Body of pancreas (tissue), 4 donors: ENCODE results near the gene GZMH. TPM values are rescaled to one million over a fixed set of nuclear protein-coding genes. Genes with fewer than 3 reads are reported as not detected.

ENCODE experiments used
- ATAC-seq: fragments of 150-250 bp; one replicate; pipeline ENCODE4 v1.9.1; 2016
- DNase-seq, 4 donors: peaks; one replicate each; pipeline ENCODE4 v3.0.0-alpha.2; 2019
- H3K27ac ChIP-seq, 4 donors: fragments of 200-600 bp; sonication (generic); 1 replicate in 3 of 4; 2 replicates in 1 of 4; pipeline versions ENCODE4 v1.5.1 to v1.6.1; 2016 to 2019; ENCODE audit warnings: mild to moderate bottlenecking in 1 of 4, mixed read lengths in 1 of 4, moderate library complexity in 1 of 4
- H3K27me3 ChIP-seq, 2 donors: fragments of 200-600 bp; sonication (generic); one replicate each; pipeline ENCODE4 v1.6.0; 2016; ENCODE audit warnings: mild to moderate bottlenecking in 1 of 2
- H3K36me3 ChIP-seq, 2 donors: fragments of 200-600 bp; sonication (generic); replicated peaks in 1 of 2; 2 replicates each; pipeline ENCODE4 v1.5.1; 2016; ENCODE audit warnings: low read depth in 2 of 2; ENCODE audit not compliant: insufficient read depth in 1 of 2
- H3K4me1 ChIP-seq: fragments of 200-600 bp; sonication (generic); one replicate; pipeline ENCODE4 v1.6.0; 2016
- H3K4me3 ChIP-seq, 2 donors: fragments of 200-600 bp; sonication (generic); 1 replicate in 1 of 2; 2 replicates in 1 of 2; pipeline ENCODE4 v1.5.1; 2016 to 2019
- H3K9me3 ChIP-seq, 3 donors: fragments of 200-600 bp; sonication (generic); 1 replicate in 2 of 3; 2 replicates in 1 of 3; pipeline ENCODE4 v1.5.1; 2016
- POLR2A ChIP-seq, 3 donors: fragments of 450-650 bp; IDR thresholded peaks; one replicate each; pipeline ENCODE4 v1.6.1; 2016; ENCODE audit warnings: antibody characterized with exemption in 3 of 3, mild to moderate bottlenecking in 2 of 3
- WGBS, 2 donors: methylation state at CpG; one replicate each; pipeline ENCODE4 v1.1.5; 2017; 5-methylcytosine and 5-hydroxymethylcytosine counted together
- intact Hi-C: fragments of 100-400 bp; cut with DNase I; formaldehyde crosslinking; loops from one replicate; pipeline ENCODE4 v1.15.1; 2023
- total RNA-seq, 2 donors: library from RNA; depleted of rRNA; stranded (reverse); fragments of >200 nt; gene quantifications; one replicate each; pipeline ENCODE4 v1.1.0, GENCODE V29; 2016
- TF ChIP-seq, protein P1 (sequence below), 7 experiments: fragments of 450-650 bp in 4 of 7; fragments of 200-600 bp in 3 of 7; sonication (generic) in 3 of 7; IDR thresholded peaks; one replicate each; pipeline ENCODE4 v1.5.1; 2016 to 2019; ENCODE audit warnings: antibody characterized with exemption in 7 of 7

Gene GZMH
- total RNA-seq, 2 donors from 2014 or later: not detected

DNA sequence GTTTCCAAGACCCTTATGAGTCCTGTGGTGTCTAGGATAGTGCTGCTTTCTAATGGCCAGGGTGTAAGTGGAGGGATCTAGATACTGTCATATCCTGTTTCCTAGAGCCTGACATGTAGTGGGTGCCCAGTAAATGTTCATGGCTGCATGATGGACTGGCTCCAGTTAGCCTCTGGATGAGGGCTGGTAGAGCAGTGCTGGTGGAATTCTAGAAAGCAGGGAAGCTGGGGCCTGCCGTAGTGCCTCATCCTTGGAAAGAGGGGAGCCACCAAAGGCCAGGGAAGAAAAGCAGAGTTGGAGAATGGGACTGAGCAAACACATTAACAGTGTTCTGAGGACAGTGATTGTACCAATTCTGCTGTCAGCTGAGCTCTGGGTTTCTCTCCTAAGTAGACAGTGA is 23.9 kb upstream of the GZMH start:
- no peak overlapping the region for H3K27ac ChIP-seq
- TF ChIP-seq, protein P1, sequence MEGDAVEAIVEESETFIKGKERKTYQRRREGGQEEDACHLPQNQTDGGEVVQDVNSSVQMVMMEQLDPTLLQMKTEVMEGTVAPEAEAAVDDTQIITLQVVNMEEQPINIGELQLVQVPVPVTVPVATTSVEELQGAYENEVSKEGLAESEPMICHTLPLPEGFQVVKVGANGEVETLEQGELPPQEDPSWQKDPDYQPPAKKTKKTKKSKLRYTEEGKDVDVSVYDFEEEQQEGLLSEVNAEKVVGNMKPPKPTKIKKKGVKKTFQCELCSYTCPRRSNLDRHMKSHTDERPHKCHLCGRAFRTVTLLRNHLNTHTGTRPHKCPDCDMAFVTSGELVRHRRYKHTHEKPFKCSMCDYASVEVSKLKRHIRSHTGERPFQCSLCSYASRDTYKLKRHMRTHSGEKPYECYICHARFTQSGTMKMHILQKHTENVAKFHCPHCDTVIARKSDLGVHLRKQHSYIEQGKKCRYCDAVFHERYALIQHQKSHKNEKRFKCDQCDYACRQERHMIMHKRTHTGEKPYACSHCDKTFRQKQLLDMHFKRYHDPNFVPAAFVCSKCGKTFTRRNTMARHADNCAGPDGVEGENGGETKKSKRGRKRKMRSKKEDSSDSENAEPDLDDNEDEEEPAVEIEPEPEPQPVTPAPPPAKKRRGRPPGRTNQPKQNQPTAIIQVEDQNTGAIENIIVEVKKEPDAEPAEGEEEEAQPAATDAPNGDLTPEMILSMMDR (IDR thresholded peaks at IDR 0.05): no peak
- no peak for TF ChIP-seq POLR2A (IDR thresholded peaks at IDR 0.05)
- intact Hi-C loops: no loop called here
- H3K4me3 ChIP-seq: no peak overlapping the region
- ATAC-seq: no peak
- no peaks in the 10 kb centered on the region for H3K27me3 ChIP-seq
- H3K4me1 ChIP-seq: peaks cover 16% of the 10 kb centered on the region
- H3K9me3 ChIP-seq: no peaks in the 10 kb centered on the region
- DNase-seq: no peak
- 80 to 85% methylated on average over 1 of the region's 1 CpG for WGBS, 2 donors
- H3K36me3 ChIP-seq: no peaks in the 10 kb centered on the region

DNA sequence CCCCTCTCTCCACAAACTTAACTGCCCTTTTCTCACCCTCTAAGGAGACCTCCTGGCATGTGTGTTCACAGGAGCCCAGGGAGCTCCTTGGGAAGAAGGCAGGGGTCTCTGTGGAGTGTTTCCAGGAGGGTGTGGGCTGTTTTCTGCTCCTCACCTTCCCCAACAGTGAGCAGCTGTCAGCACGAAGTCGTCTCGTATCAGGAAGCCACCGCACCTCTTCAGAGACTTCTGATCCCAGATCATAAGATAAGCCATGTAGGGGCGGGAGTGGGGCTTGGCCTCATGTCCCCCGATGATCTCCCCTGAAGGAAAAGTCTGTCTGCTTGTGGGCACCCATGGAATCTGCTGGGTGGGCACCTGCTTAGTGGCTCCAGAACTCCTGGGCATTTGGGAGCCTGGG is 23.3 kb upstream of the GZMH start:
- H3K4me3 ChIP-seq: no peak overlapping the region
- intact Hi-C loops: no loop called here
- 70% methylated on average over 6 of the region's 6 CpGs; no CpG with 5 or more reads in 1 of the 2 donors for WGBS, 2 donors
- H3K36me3 ChIP-seq: no peaks in the 10 kb centered on the region
- ATAC-seq (no peak), DNase-seq (no peak)
- H3K27ac ChIP-seq: no peak overlapping the region
- H3K9me3 ChIP-seq: no peaks in the 10 kb centered on the region
- TF ChIP-seq, protein P1 (IDR thresholded peaks at IDR 0.05): no peak
- no peak for TF ChIP-seq POLR2A (IDR thresholded peaks at IDR 0.05)
- H3K27me3 ChIP-seq: no peaks in the 10 kb centered on the region
- H3K4me1 ChIP-seq: peaks cover 16% of the 10 kb centered on the region

DNA sequence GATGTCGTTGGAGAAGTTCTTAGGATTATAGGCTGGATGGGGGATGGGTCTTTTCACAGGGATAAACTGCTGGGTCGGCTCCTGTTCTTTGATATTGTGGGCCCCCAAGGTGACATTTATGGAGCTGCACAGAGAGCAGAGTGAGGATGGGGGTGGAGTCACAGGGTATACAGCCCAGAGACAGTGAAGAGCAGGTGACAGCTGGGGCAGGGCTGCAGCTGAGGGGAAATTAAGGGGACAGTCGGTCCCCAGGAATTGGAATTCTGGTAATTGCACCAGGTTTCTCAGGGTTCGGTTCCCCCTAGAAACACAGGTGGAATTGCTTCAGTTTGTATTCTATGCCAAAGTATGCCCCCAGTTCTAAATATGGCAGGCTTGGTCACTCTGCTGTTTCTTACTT is 22.9 kb upstream of the GZMH start:
- DNase-seq: no peak
- ATAC-seq: no peak
- no peaks in the 10 kb centered on the region for H3K9me3 ChIP-seq
- TF ChIP-seq POLR2A (IDR thresholded peaks at IDR 0.05): no peak
- TF ChIP-seq, protein P1 (IDR thresholded peaks at IDR 0.05): no peak
- no peaks in the 10 kb centered on the region for H3K27me3 ChIP-seq
- 81% methylated on average over 4 of the region's 4 CpGs for WGBS, 2 donors
- no peaks in the 10 kb centered on the region for H3K36me3 ChIP-seq
- H3K27ac ChIP-seq: no peak overlapping the region
- peaks cover 16% of the 10 kb centered on the region for H3K4me1 ChIP-seq
- intact Hi-C loops: no loop called here
- H3K4me3 ChIP-seq: no peak overlapping the region

- WGBS, 2 donors: 90 to 94% methylated on average over 11 of the region's 11 CpGs
Measured at GRCh38 chr14:24631749-24632335, 22.4 kb upstream of the GZMH start.

More at GRCh38 chr14:24631749-24632335, 22.4 kb upstream of the GZMH start:
- intact Hi-C loops: no loop called here
- no peak overlapping the region for H3K4me3 ChIP-seq
- TF ChIP-seq POLR2A (IDR thresholded peaks at IDR 0.05): no peak
- TF ChIP-seq, protein P1 (IDR thresholded peaks at IDR 0.05): no peak
- no peaks in the 10 kb centered on the region for H3K27me3 ChIP-seq
- DNase-seq: no peak
- H3K9me3 ChIP-seq: no peaks in the 10 kb centered on the region
- ATAC-seq: no peak
- no peaks in the 10 kb centered on the region for H3K36me3 ChIP-seq
- H3K27ac ChIP-seq: no peak overlapping the region
- peaks cover 16% of the 10 kb centered on the region for H3K4me1 ChIP-seq
